Right atrium auricular region (tissue), 2 donors: Measurements from ENCODE around the gene CBARP. TPM values are rescaled to one million over a fixed set of nuclear protein-coding genes. Genes with fewer than 3 reads are reported as not detected.

ENCODE experiments used
- DNase-seq: peaks from one replicate; pipeline ENCODE4 v3.0.0-alpha.2; 2019; ENCODE audit warnings: low spot score
- H3K27ac ChIP-seq, 2 donors: fragments of 200-600 bp; sonication (generic); 1 replicate in 1 of 2; 2 replicates in 1 of 2; pipeline ENCODE4 v1.5.1; 2016 to 2019
- H3K27me3 ChIP-seq, 2 donors: fragments of 200-600 bp; sonication (generic); one replicate each; pipeline versions ENCODE4 v1.5.1 to v1.6.0; 2017 to 2019
- H3K36me3 ChIP-seq: fragments of 200-600 bp; sonication (generic); one replicate; pipeline ENCODE4 v1.5.1; 2016
- H3K4me1 ChIP-seq, 2 donors: fragments of 200-600 bp; sonication (generic); one replicate each; pipeline versions ENCODE4 v1.5.1 to v1.6.0; 2017 to 2019
- H3K4me3 ChIP-seq, 2 donors: fragments of 200-600 bp; sonication (generic); 1 replicate in 1 of 2; 2 replicates in 1 of 2; pipeline ENCODE4 v1.5.1; 2017 to 2019; ENCODE audit warnings: mild to moderate bottlenecking in 1 of 2, moderate library complexity in 1 of 2
- H3K9me3 ChIP-seq, 2 donors: fragments of 200-600 bp; sonication (generic); one replicate each; pipeline ENCODE4 v1.5.1; 2019
- CTCF ChIP-seq, 2 donors: fragments of 200-600 bp; sonication (generic); IDR thresholded peaks; one replicate each; pipeline ENCODE4 v1.5.1; 2019; ENCODE audit warnings: antibody characterized with exemption in 2 of 2
- total RNA-seq, 2 donors: library from RNA; depleted of rRNA; stranded (reverse); fragments of >200 nt; gene quantifications; one replicate each; pipeline ENCODE4 v1.1.0, GENCODE V29; 2016

The CBARP gene
- total RNA-seq, 2 donors from 2014 or later = 2.4 to 2.6 TPM

- DNase-seq = no peak
- no peak for TF ChIP-seq CTCF (IDR thresholded peaks at IDR 0.05)
- Histone ChIP-seq H3K36me3 (peaks cover 45% of the 10 kb centered on the region), H3K4me1 (peaks cover 0 to 47% of the 10 kb centered on the region in 2 donors), H3K9me3 (no peaks in the 10 kb centered on the region), H3K27me3 (no peaks in the 10 kb centered on the region), H3K4me3 (peak overlapping the region in 1 of 2 donors; percentile 77), H3K27ac (peak overlapping the region; percentile 96 to 98)
Observed at GRCh38 chr19:1276628-1277022, 38.8 kb upstream of the CBARP start.

- no peak for TF ChIP-seq CTCF (IDR thresholded peaks at IDR 0.05)
- DNase-seq = no peak
- H3K36me3 ChIP-seq = peaks cover 50% of the 10 kb centered on the region
- no peaks in the 10 kb centered on the region for H3K9me3 ChIP-seq
- peak overlapping the region; percentile 96 to 98 for H3K27ac ChIP-seq
- no peaks in the 10 kb centered on the region for H3K27me3 ChIP-seq
- H3K4me1 ChIP-seq = peaks cover 0 to 52% of the 10 kb centered on the region in 2 donors
- peak overlapping the region; percentile 71 to 77 for H3K4me3 ChIP-seq
Observed at GRCh38 chr19:1275976-1276627, 38.3 kb upstream of the CBARP start.

GRCh38 chr19:1275260-1275975 is 37.6 kb upstream of the CBARP start, which contains the start of gene FAM174C:
FAM174C (plus strand) TSS chr19:1275530; CDS start chr19:1275550, 20 bp downstream.
- peak within 1 kb of the TSS; percentile 71 to 77 for H3K4me3 ChIP-seq
- H3K4me1 ChIP-seq = peaks cover 0 to 59% of the 10 kb centered on the region in 2 donors
- peak; percentile 96 for DNase-seq
- H3K27me3 ChIP-seq = no peaks in the 10 kb centered on the region
- peaks cover 57% of the 10 kb centered on the region for H3K36me3 ChIP-seq
- TF ChIP-seq CTCF (IDR thresholded peaks at IDR 0.05) = no peak
- H3K9me3 ChIP-seq = no peaks in the 10 kb centered on the region
- peak within 1 kb of the TSS; percentile 96 to 98 for H3K27ac ChIP-seq

GRCh38 chr19:1274852-1275259 is 37.1 kb upstream of the CBARP start:
- no peak for DNase-seq
- no peaks in the 10 kb centered on the region for H3K9me3 ChIP-seq
- H3K27me3 ChIP-seq = no peaks in the 10 kb centered on the region
- peaks cover 0 to 64% of the 10 kb centered on the region in 2 donors for H3K4me1 ChIP-seq
- H3K27ac ChIP-seq = peak overlapping the region; percentile 96 to 98
- peak overlapping the region; percentile 71 to 77 for H3K4me3 ChIP-seq
- TF ChIP-seq CTCF (IDR thresholded peaks at IDR 0.05) = no peak
- peaks cover 57% of the 10 kb centered on the region for H3K36me3 ChIP-seq

- H3K36me3 ChIP-seq = peaks cover 55% of the 10 kb centered on the region
- peaks cover 0 to 66% of the 10 kb centered on the region in 2 donors for H3K4me1 ChIP-seq
- no peaks in the 10 kb centered on the region for H3K9me3 ChIP-seq
- peak overlapping the region; percentile 71 to 77 for H3K4me3 ChIP-seq
- DNase-seq = no peak
- H3K27ac ChIP-seq = peak overlapping the region; percentile 96 to 98
- H3K27me3 ChIP-seq = no peaks in the 10 kb centered on the region
- TF ChIP-seq CTCF (IDR thresholded peaks at IDR 0.05) = no peak
Observed at GRCh38 chr19:1274081-1274851, 36.5 kb upstream of the CBARP start.
